Heart left ventricle (tissue), 16 donors: ENCODE data around the gene CFAP54. TPM values are rescaled to one million over a fixed set of nuclear protein-coding genes. Genes with fewer than 3 reads are reported as not detected.

ENCODE experiments used
- ATAC-seq, 4 donors: fragments of 200-7000 bp; cut with Tn5 transposase; one replicate each; pipeline ENCODE4 v1.9.1; 2020 to 2022; ENCODE audit warnings: moderate library complexity in 4 of 4, mild to moderate bottlenecking in 3 of 4, moderate number of reproducible peaks in 1 of 4
- DNase-seq, 5 donors: peaks; one replicate each; pipeline ENCODE4 v3.0.0-alpha.2; 2020
- H3K27ac ChIP-seq, 12 donors: fragments of 200-600 bp; sonication (generic) in 4 of 12; one replicate each; pipeline versions ENCODE4 v1.5.0 to v1.8.0; 2016 to 2022; ENCODE audit warnings: mild to moderate bottlenecking in 2 of 12
- H3K27me3 ChIP-seq, 9 donors: fragments of 200-600 bp; sonication (generic) in 2 of 9; one replicate each; pipeline versions ENCODE4 v1.5.1 to v1.8.0; 2016 to 2022; ENCODE audit warnings: mild to moderate bottlenecking in 3 of 9
- H3K36me3 ChIP-seq, 9 donors: fragments of 200-600 bp; sonication (generic) in 2 of 9; one replicate each; pipeline versions ENCODE4 v1.5.0 to v1.8.0; 2018 to 2022; ENCODE audit warnings: mild to moderate bottlenecking in 2 of 9
- H3K4me1 ChIP-seq, 12 donors: fragments of 200-600 bp; sonication (generic) in 4 of 12; one replicate each; pipeline versions ENCODE4 v1.5.0 to v1.8.0; 2016 to 2022; ENCODE audit warnings: mild to moderate bottlenecking in 3 of 12
- H3K4me3 ChIP-seq, 12 donors: fragments of 200-600 bp; sonication (generic) in 4 of 12; one replicate each; pipeline versions ENCODE4 v1.5.0 to v1.8.0; 2017 to 2022; ENCODE audit warnings: mild to moderate bottlenecking in 9 of 12, moderate library complexity in 4 of 12
- H3K9me3 ChIP-seq, 12 donors: fragments of 200-600 bp; sonication (generic) in 4 of 12; one replicate each; pipeline versions ENCODE4 v1.5.0 to v1.8.0; 2016 to 2022; ENCODE audit warnings: mild to moderate bottlenecking in 1 of 12
- POLR2A ChIP-seq, 2 donors: fragments of 450-650 bp; IDR thresholded peaks; one replicate each; pipeline ENCODE4 v1.6.1; 2017; ENCODE audit warnings: antibody characterized with exemption in 2 of 2, mild to moderate bottlenecking in 2 of 2, moderate library complexity in 2 of 2
- WGBS, 4 donors: extraction: QIAGEN DNeasy Blood & Tissue Kit in 2 of 4; methylation state at CpG; one replicate each; pipeline versions ENCODE4 v1.1.5 to v1.1.7; 2013 to 2018; 5-methylcytosine and 5-hydroxymethylcytosine counted together
- intact Hi-C, 10 donors: fragments of 100-400 bp; cut with DNase I; formaldehyde crosslinking; loops; one replicate each; pipeline versions ENCODE4 v1.11.1 to v1.14.2; 2022
- polyA plus RNA-seq, 2 donors: library from polyadenylated mRNA; stranded (reverse); fragments of 200-250 nt; gene quantifications; one replicate each; pipeline ENCODE4 v1.2.3, GENCODE V29; 2013
- total RNA-seq, 9 donors: library from RNA; depleted of rRNA in 2 of 9; stranded (reverse); fragments of >200 nt in 2 of 9; fragmentation: NEBNext Ultra II Directional in 3 of 9; extraction: Animal tissue kit (Norgen Biotek cat#: 25700) in 3 of 9; gene quantifications; one replicate each; pipeline versions ENCODE4 v1.1.0 to v1.2.4, GENCODE V29; 2016 to 2023
- TF ChIP-seq, protein P1 (sequence below), 12 donors: fragments of 200-600 bp; sonication (generic) in 4 of 12; IDR thresholded peaks; one replicate each; pipeline versions ENCODE4 v1.5.0 to v1.8.0; 2018 to 2022; ENCODE audit warnings: antibody characterized with exemption in 12 of 12, mild to moderate bottlenecking in 5 of 12
- donor health status: ischemic (EF 13 %, LVEDD 7.1; RV severe dilation, severe dysfunction).
- donor health status: healthy with polysubstance abuse.
- donor health status: DM: no; HTN: yes; CAD: no.
- donor health status: DM: no; HTN: no; CAD: no.
- donor health status: ischemic (EF 25% LVEDD 6.9; RV normal size, moderate dysfunction).
- donor health status: ischemic (EF 25% LVEDD 5.7; RV mildly dilated, moderate dysfunction).
- donor health status: healthy.
- donor health status: DM: yes; HTN: yes; CAD: no.
- donor health status: ischemic (EF 35%, LVEDD 5.7; RV mildly dilated, moderate dysfunction).
- donor health status: nonischemic (EF 11% LVEDD 7.7; RV severe dilation, severe dysfunction).
- donor health status: DM: yes; HTN: yes; CAD: no.
- donor health status: PGD.
- donor health status: ischemic (EF 29% LVEDD 5.4; RV normal size, mild dysfunction).
- donor health status: nonischemic (EF 23%, LVEDD 6.1; RV moderate dilation, normal function).

Gene CFAP54
- total and polyA plus RNA-seq, 11 donors, result 0.07 to 0.79 (median 0.13) TPM; not detected in 1

DNA sequence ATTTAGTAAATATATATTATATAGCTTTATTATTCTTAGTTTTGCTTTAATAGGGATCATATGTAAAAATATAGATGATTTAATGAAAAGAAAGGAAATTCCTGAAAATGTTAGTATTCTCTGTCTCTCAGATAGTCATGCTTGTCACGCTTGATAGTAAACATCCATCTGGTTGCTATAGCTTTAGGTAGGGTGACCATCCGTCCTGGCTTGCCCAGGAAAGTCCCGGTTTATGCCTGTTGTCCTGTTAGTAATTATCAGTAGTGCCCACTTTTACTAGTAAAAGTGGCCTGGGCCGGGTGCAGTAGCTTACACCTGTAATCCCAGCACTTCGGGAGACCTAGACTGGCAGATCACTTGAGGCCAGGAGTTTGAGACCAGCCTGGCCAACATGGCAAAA lies 23.8 kb downstream of the CFAP54 start:
- H3K36me3 ChIP-seq, result no peaks in the 10 kb centered on the region
- no peak overlapping the region for H3K4me3 ChIP-seq
- peaks cover 0 to 14% (median 4%) of the 10 kb centered on the region in 12 donors for H3K4me1 ChIP-seq
- TF ChIP-seq, protein P1, sequence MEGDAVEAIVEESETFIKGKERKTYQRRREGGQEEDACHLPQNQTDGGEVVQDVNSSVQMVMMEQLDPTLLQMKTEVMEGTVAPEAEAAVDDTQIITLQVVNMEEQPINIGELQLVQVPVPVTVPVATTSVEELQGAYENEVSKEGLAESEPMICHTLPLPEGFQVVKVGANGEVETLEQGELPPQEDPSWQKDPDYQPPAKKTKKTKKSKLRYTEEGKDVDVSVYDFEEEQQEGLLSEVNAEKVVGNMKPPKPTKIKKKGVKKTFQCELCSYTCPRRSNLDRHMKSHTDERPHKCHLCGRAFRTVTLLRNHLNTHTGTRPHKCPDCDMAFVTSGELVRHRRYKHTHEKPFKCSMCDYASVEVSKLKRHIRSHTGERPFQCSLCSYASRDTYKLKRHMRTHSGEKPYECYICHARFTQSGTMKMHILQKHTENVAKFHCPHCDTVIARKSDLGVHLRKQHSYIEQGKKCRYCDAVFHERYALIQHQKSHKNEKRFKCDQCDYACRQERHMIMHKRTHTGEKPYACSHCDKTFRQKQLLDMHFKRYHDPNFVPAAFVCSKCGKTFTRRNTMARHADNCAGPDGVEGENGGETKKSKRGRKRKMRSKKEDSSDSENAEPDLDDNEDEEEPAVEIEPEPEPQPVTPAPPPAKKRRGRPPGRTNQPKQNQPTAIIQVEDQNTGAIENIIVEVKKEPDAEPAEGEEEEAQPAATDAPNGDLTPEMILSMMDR (IDR thresholded peaks at IDR 0.05), result no peak
- 91 to 96% (median 94%) methylated on average over 5 of the region's 5 CpGs for WGBS, 4 donors
- H3K9me3 ChIP-seq, result no peaks in the 10 kb centered on the region
- no peak for DNase-seq
- no peak for ATAC-seq
- H3K27me3 ChIP-seq, result no peaks in the 10 kb centered on the region
- H3K27ac ChIP-seq, result peak overlapping the region in 1 of 12 donors; percentile 34
- intact Hi-C loops, result loop anchor here in 6 of 10 donors (5.0 to 10.0 kb wide), 4 partner anchors 111 to 306 kb away; partner anchors contain the start of gene CDK17 (in 1 of the 6)

DNA sequence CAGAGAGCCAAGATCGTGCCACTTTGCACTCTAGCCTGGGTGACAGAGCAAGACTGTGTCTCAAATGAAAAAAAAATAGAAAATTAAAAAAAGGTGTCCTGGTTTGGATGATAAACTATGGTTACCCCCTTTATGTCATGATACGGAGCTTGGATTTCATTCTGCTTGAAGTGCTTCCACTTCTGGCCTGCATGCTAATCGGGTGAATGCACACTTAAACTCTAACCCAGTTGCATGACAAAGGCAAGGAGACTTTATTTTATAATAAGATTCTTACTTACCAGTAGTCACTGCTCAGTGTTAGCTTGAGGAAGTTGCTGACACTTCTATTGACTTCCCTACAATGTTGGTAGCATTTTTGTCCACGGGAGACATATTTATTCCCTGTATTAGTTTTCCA lies 24.3 kb downstream of the CFAP54 start:
- H3K4me3 ChIP-seq, result no peak overlapping the region
- no peaks in the 10 kb centered on the region for H3K9me3 ChIP-seq
- WGBS, 4 donors, result 76 to 86% (median 82%) methylated on average over 4 of the region's 4 CpGs
- no peaks in the 10 kb centered on the region for H3K36me3 ChIP-seq
- peaks cover 0 to 14% (median 4%) of the 10 kb centered on the region in 12 donors for H3K4me1 ChIP-seq
- DNase-seq (no peak), ATAC-seq (no peak)
- no peaks in the 10 kb centered on the region for H3K27me3 ChIP-seq
- H3K27ac ChIP-seq, result peak overlapping the region in 1 of 12 donors; percentile 34
- intact Hi-C loops, result loop anchor here in 6 of 10 donors (5.0 to 10.0 kb wide), 4 partner anchors 111 to 306 kb away; partner anchors contain the start of gene CDK17 (in 1 of the 6)
- TF ChIP-seq, protein P1 (IDR thresholded peaks at IDR 0.05), result no peak
- TF ChIP-seq POLR2A (IDR thresholded peaks at IDR 0.05), result no peak

DNA sequence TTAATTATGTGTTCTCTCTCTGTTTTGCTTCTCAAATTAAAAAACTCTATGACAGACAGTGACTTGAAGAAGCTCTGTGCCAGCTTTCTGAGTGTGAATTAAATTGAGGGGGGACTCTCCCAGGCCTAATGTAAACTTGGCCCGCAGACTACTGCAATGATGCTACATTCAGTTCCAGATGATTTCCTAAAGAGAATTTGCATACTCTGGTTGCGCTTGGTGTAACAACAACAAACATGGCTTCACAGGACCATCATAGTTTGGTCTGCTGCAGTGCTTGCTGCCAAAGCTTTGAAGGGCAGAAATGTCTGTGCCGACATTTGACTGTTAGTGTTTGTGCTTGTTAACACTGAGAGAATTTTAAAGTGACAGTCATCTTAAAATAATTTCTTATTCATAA lies 25.0 kb downstream of the CFAP54 start:
- 43 to 54% (median 53%) methylated on average over 3 of the region's 3 CpGs for WGBS, 4 donors
- TF ChIP-seq POLR2A (IDR thresholded peaks at IDR 0.05), result no peak
- TF ChIP-seq, protein P1 (IDR thresholded peaks at IDR 0.05), result no peak
- no peak for ATAC-seq
- Histone ChIP-seq H3K27ac (peak overlapping the region in 1 of 12 donors; percentile 34), H3K4me3 (no peak overlapping the region), H3K4me1 (peaks cover 0 to 14% (median 4%) of the 10 kb centered on the region in 12 donors), H3K36me3 (no peaks in the 10 kb centered on the region), H3K9me3 (no peaks in the 10 kb centered on the region), H3K27me3 (no peaks in the 10 kb centered on the region)
- no peak for DNase-seq
- intact Hi-C loops, result loop anchor here in 6 of 10 donors (5.0 to 10.0 kb wide), 4 partner anchors 112 to 307 kb away; partner anchors contain the start of gene CDK17 (in 1 of the 6)

DNA sequence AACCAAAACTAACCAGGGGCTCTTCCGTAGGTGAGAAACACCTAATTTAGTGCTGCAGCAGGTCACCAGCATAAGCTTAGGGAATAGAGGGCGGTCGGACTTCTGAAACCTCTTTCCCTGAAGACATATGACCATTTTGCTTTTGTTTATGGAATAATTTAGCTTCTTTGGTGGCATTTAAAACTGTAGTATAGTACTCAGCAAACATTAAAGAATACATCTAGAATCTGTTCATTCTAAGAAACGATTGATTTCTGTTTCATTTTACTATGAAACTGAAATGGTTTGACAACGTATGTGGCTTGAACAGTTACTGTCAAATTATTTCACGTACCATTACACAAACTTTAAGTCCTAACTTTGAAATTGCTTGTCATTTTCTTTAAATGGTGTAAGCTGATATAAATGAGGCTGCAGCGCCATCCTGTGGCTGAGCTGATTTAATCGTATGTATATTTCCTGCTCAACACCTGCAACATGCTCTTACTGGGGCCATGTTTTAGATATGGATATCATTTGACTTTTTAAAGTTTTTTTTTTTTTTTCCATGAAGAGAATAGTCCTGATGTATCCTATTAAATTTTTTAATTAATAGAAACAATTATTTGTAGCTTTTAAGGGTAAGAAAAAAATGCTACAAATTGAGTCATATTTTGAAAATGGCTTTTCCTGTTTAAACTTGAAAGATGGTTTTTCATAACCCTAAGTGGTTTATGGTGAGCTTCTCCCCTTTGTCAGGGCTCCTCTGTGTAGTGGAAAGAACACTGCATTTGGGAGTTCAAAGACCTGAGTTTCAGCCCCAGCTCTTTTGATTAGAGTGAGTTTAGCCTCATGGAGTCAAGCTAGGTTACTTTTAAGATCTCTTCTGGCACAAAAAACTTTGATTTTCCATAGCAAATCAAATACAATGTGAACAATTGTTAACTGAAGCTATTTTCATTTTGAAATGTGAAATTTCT lies 27.4 kb downstream of the CFAP54 start:
- ATAC-seq (peak in 3 of 4 donors; percentile 63 to 85 (median 79)), DNase-seq (peak; percentile 57 to 78 (median 70))
- 31 to 35% (median 34%) methylated on average over 8 of the region's 8 CpGs for WGBS, 4 donors
- H3K4me1 ChIP-seq, result peaks cover 0 to 6% (median 0%) of the 10 kb centered on the region in 12 donors
- H3K9me3 ChIP-seq, result no peaks in the 10 kb centered on the region
- no peaks in the 10 kb centered on the region for H3K27me3 ChIP-seq
- H3K4me3 ChIP-seq, result peak overlapping the region in 1 of 12 donors; percentile 2
- TF ChIP-seq POLR2A (IDR thresholded peaks at IDR 0.05), result no peak
- TF ChIP-seq, protein P1 (IDR thresholded peaks at IDR 0.05), result peak; percentile 45 to 81 (median 65)
- no peak overlapping the region for H3K27ac ChIP-seq
- intact Hi-C loops, result loop anchor here (1.0 to 10.0 kb wide), 8 partner anchors 299 to 599 kb away; no protein-coding TSS in a partner anchor
- H3K36me3 ChIP-seq, result no peaks in the 10 kb centered on the region
